Stomach smooth muscle (tissue), 2 donors: ENCODE data around the gene LIN37.
A peak's percentile ranks its signal among the peaks of the same experiment; 100 is the strongest.
"Not testable (repeated sequence)": the region's sequence is repeated elsewhere in the genome, so short reads cannot be mapped to it uniquely, and the experiment has no call there.

Experiments
- H3K27ac ChIP-seq: one replicate; pipeline ENCODE4 v1.7.0; 2013; ENCODE audit warnings: mild to moderate bottlenecking, low read length, inconsistent platforms
- H3K27me3 ChIP-seq, 2 donors: one replicate each; pipeline ENCODE4 v1.7.0; 2013; ENCODE audit warnings: low read length in 2 of 2; ENCODE audit not compliant: insufficient read depth in 2 of 2, control insufficient read depth in 1 of 2
- H3K36me3 ChIP-seq, 2 donors: one replicate each; pipeline ENCODE4 v1.7.0; 2013; ENCODE audit warnings: low read length in 2 of 2; ENCODE audit not compliant: control insufficient read depth in 2 of 2, insufficient read depth in 2 of 2
- H3K4me1 ChIP-seq: one replicate; pipeline ENCODE4 v1.7.0; 2013; ENCODE audit warnings: low read length; ENCODE audit not compliant: control insufficient read depth, insufficient read depth
- H3K4me3 ChIP-seq, 2 donors: one replicate each; pipeline ENCODE4 v1.7.0; 2013; ENCODE audit warnings: low read length in 2 of 2
- H3K9ac ChIP-seq, 2 donors: one replicate each; pipeline ENCODE4 v1.7.0; 2013; ENCODE audit warnings: low read length in 2 of 2, mild to moderate bottlenecking in 1 of 2
- H3K9me3 ChIP-seq, 2 donors: one replicate each; pipeline ENCODE4 v1.7.0; 2013; ENCODE audit warnings: low read length in 2 of 2; ENCODE audit not compliant: control insufficient read depth in 2 of 2
- donor health status: healthy.
- donor health status: Pancreatic carcinoma.

Gene LIN37

GRCh38 chr19:35767288-35768081, 19.1 kb downstream of the LIN37 start:
- Histone ChIP-seq H3K4me1 (peaks cover 5% of the 10 kb centered on the region), H3K4me3 (no peak overlapping the region), H3K9ac (no peak overlapping the region), H3K27ac (no peak overlapping the region), H3K9me3 (no peaks in the 10 kb centered on the region), H3K27me3 (no peaks in the 10 kb centered on the region), H3K36me3 (peaks cover 4 to 12% of the 10 kb centered on the region in 2 donors)

GRCh38 chr19:35768082-35768421, 19.7 kb downstream of the LIN37 start:
- Histone ChIP-seq H3K9ac (peak overlapping the region in 1 of 2 donors; percentile 36), H3K4me3 (no peak overlapping the region), H3K27ac (no peak overlapping the region), H3K4me1 (peaks cover 5% of the 10 kb centered on the region), H3K27me3 (no peaks in the 10 kb centered on the region), H3K36me3 (peaks cover 4 to 12% of the 10 kb centered on the region in 2 donors), H3K9me3 (no peaks in the 10 kb centered on the region)

DNA sequence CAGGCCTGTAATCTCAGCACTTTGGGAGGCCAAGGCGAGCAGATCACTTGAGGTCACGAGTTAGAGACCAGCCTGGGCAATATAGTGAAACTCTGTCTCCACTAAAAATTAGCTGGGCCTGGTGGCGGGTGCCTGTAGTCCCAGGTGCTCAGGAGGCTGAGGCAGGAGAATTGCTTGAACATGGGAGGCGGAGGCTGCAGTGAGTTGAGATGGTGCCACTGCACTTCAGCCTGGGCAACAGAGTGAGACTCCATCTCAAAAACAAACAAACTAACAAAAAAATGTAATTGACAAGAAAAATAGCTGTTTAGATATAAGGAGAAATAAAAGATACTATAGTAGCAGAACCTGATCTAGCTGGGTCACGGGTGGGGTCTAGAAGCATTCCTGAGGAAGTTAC, 24.0 kb downstream of the LIN37 start:
- not testable (repeated sequence) for H3K36me3 ChIP-seq, H3K27ac ChIP-seq, H3K27me3 ChIP-seq

DNA sequence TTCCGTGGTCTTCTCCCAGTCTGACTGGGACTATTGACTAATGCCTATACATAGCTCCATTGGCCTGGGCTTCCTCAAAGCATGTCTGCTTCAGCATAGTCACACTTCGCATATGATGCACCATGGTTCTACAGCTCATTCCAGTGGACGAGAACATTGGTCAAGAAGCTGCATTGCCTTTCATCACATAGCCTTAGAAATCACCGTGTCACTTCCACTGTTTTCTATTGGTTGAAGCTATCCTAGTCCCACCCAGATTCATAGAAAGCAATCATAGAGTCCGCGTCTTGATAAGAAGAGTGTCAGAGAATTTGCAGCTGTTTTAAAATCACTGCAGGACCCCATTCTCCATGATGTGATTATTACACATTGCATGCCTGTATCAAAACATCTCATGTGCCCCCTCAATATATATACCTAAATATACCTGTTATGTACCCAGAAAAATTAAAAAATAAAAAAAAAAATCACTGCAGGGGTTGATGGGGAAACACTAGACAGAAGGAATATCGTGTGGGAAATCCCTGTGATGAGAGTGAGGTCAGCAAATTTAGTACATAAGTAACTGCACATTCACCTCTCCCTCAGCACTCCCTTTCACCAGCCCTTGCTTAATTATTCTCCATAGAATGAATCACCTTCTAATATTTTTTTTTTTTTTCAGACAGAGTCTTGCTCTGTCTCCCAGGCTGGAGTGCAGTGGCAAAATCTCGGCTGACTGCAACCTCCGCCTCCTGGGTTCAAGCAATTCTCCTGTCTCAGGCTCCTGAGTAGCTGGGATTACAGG, 24.8 kb downstream of the LIN37 start:
- Histone ChIP-seq H3K4me1 (peaks cover 22% of the 10 kb centered on the region), H3K36me3 (peaks cover 0 to 3% of the 10 kb centered on the region in 2 donors), H3K27ac (no peak overlapping the region), H3K9me3 (no peaks in the 10 kb centered on the region), H3K4me3 (no peak overlapping the region), H3K9ac (no peak overlapping the region), H3K27me3 (no peaks in the 10 kb centered on the region)

More for the DNA sequence above, 24.0 kb downstream of the LIN37 start:
- H3K9ac ChIP-seq, H3K4me3 ChIP-seq, H3K9me3 ChIP-seq: not testable (repeated sequence)
- H3K4me1 ChIP-seq: peaks cover 26% of the 10 kb centered on the region

- H3K4me3 ChIP-seq: peak overlapping the region; percentile 62 to 80
- no peaks in the 10 kb centered on the region for H3K27me3 ChIP-seq
- H3K4me1 ChIP-seq: peaks cover 21% of the 10 kb centered on the region
- no peak overlapping the region for H3K27ac ChIP-seq
- H3K36me3 ChIP-seq: peaks cover 4 to 6% of the 10 kb centered on the region in 2 donors
- no peaks in the 10 kb centered on the region for H3K9me3 ChIP-seq
- H3K9ac ChIP-seq: peak overlapping the region in 1 of 2 donors; percentile 36
Measured at GRCh38 chr19:35774274-35775045, 26.1 kb downstream of the LIN37 start.

GRCh38 chr19:35775046-35775297, 26.6 kb downstream of the LIN37 start:
- H3K4me3 ChIP-seq: peak overlapping the region; percentile 62 to 80
- peak overlapping the region in 1 of 2 donors; percentile 36 for H3K9ac ChIP-seq
- no peak overlapping the region for H3K27ac ChIP-seq

DNA sequence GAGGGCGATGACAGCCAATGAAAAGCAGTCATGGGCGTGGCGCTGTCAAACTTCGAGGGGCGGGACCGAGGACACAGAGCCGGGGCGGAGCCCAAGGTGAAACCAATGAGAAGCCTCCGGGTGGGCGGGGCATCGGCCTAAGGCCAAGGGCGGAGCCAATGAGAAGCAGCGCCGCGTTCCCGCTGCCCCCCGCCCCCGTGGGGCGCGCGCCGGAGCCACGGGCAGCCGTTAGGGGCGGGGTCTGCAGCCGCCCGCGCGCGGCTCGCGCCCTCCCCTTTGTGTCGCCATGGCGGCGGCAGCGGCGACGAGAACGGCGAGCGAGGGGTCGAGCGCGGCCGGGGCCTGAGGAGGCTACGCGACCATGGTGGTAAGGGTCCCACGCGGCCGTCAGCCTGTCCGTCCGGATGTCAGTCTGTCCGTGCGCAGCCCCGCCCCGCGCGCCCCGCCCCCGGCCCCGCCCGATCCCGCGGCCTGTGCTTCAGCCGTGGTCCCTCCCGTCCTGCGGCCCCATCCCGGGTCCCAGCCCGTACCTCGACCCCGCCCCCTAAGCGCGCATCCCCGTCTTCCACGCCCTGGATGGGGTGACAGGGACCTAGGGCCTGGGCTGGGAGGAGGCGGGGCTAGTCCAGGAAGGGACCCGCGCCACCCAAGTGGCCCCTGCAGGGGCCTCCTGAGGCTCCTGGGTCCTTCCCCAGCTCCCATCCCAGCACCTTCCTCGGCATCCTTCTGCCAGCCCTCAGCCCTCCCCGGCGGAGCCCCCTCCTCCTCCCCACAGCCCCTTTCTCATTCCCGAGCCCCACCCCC, 27.1 kb downstream of the LIN37 start, which contains the start of gene ARHGAP33:
ARHGAP33 (plus strand) TSS at position 267 of the 804 bp plus-strand sequence; CDS start at position 362, 95 bp downstream.
- peak within 1 kb of the TSS; percentile 62 to 80 for H3K4me3 ChIP-seq
- no peak within 1 kb of the TSS for H3K27ac ChIP-seq
- peaks cover 21% of the 10 kb centered on the region for H3K4me1 ChIP-seq
- peaks cover 4 to 6% of the 10 kb centered on the region in 2 donors for H3K36me3 ChIP-seq
- peak within 1 kb of the TSS; percentile 55 to 57 for H3K9ac ChIP-seq
- H3K27me3 ChIP-seq: no peaks in the 10 kb centered on the region
- no peaks in the 10 kb centered on the region for H3K9me3 ChIP-seq

More at GRCh38 chr19:35775046-35775297, 26.6 kb downstream of the LIN37 start:
- peaks cover 21% of the 10 kb centered on the region for H3K4me1 ChIP-seq
- H3K9me3 ChIP-seq: no peaks in the 10 kb centered on the region
- H3K27me3 ChIP-seq: no peaks in the 10 kb centered on the region
- H3K36me3 ChIP-seq: peaks cover 4 to 6% of the 10 kb centered on the region in 2 donors

DNA sequence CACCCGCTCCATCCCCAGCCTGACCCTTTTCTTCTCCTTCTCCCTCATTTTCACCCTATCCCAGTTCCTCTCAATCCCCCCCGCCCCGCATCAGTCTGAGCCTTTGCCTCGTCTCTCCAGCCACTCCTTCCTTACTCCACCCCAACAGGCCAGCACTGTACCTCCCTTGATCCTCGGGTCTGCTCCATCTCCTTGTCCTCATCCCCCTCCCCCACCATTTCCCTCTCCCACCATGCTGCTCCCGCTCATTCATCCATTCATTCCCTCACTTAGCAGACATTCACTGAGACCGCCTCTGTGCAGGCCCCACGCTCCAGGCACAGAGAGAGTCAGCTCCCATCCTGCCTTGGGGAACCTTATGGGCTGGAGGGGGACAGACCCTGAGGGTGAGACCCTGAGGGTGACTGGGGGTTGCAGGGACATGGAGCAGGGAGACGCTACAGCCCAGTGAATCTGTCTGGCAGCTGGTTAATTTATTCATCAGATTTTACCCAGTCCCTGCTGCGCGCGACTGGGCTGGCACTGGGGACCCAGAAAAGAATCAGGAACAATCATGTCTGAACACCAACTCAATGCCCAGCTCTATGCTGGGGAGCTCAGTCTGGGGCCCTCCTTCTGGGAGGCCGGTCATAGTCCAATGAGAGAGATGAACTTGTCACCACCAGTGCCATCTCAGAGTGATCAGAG, 27.9 kb downstream of the LIN37 start:
- Histone ChIP-seq H3K9me3 (no peaks in the 10 kb centered on the region), H3K4me3 (peak overlapping the region; percentile 55 to 80), H3K36me3 (peaks cover 6% of the 10 kb centered on the region in 2 donors), H3K27me3 (no peaks in the 10 kb centered on the region), H3K27ac (no peak overlapping the region), H3K9ac (peak overlapping the region; percentile 55 to 57), H3K4me1 (peaks cover 21% of the 10 kb centered on the region)

- no peak overlapping the region for H3K9ac ChIP-seq
- no peaks in the 10 kb centered on the region for H3K27me3 ChIP-seq
- no peak overlapping the region for H3K4me3 ChIP-seq
- peaks cover 6 to 13% of the 10 kb centered on the region in 2 donors for H3K36me3 ChIP-seq
- H3K9me3 ChIP-seq: no peaks in the 10 kb centered on the region
- peaks cover 21% of the 10 kb centered on the region for H3K4me1 ChIP-seq
- H3K27ac ChIP-seq: no peak overlapping the region
Measured at GRCh38 chr19:35777086-35777841, 28.9 kb downstream of the LIN37 start.
